Measurements from ENCODE around the gene TP53I11. TPM values are rescaled to one million over a fixed set of nuclear protein-coding genes. Genes with fewer than 3 reads are reported as not detected.

The TP53I11 gene
- polyA plus RNA-seq, 3 donors: 11.0 to 13.2 (median 11.3) TPM

GRCh38 chr11:44914105-44914504, 36.6 kb downstream of the TP53I11 start:
- no peak overlapping the region for H3K4me2 ChIP-seq (replicated peaks; ENCODE audit: extremely low read depth, low read length, poor library complexity, severe bottlenecking)
- H3K36me3 Mint-ChIP-seq: no peaks in the 10 kb centered on the region
- peaks cover 20 to 22% of the 10 kb centered on the region in 2 donors for H3K4me1 ChIP-seq (ENCODE audit: control insufficient read depth in 1 of 2, insufficient read depth in 2 of 2, low read length in 2 of 2)
- no peak overlapping the region for H3K27ac ChIP-seq (ENCODE audit: low read depth in 1 of 2, low read length in 2 of 2)
- H3K4me3 Mint-ChIP-seq: no peak overlapping the region
- no peak for DNase-seq
- H3K79me2 ChIP-seq (ENCODE audit: insufficient read depth, low read length): no peaks in the 10 kb centered on the region
- no peak overlapping the region for H3K4me3 ChIP-seq (replicated peaks in 1 of 3; ENCODE audit: low read depth in 2 of 3, low read length in 3 of 3)
- H3K27ac Mint-ChIP-seq: no peak overlapping the region
- H3K9me3 Mint-ChIP-seq: peaks cover 0 to 2% (median 0%) of the 10 kb centered on the region in 7 donors
- no peaks in the 10 kb centered on the region for H3K9me3 ChIP-seq (replicated peaks in 1 of 2; ENCODE audit: control insufficient read depth in 1 of 2, insufficient read depth in 1 of 2, low read length in 2 of 2)
- 100% methylated on average over 1 of the region's 2 CpGs for WGBS (ENCODE audit: insufficient coverage)
- peaks cover 20% of the 10 kb centered on the region for H3K4me1 Mint-ChIP-seq
- TF ChIP-seq, protein P1, sequence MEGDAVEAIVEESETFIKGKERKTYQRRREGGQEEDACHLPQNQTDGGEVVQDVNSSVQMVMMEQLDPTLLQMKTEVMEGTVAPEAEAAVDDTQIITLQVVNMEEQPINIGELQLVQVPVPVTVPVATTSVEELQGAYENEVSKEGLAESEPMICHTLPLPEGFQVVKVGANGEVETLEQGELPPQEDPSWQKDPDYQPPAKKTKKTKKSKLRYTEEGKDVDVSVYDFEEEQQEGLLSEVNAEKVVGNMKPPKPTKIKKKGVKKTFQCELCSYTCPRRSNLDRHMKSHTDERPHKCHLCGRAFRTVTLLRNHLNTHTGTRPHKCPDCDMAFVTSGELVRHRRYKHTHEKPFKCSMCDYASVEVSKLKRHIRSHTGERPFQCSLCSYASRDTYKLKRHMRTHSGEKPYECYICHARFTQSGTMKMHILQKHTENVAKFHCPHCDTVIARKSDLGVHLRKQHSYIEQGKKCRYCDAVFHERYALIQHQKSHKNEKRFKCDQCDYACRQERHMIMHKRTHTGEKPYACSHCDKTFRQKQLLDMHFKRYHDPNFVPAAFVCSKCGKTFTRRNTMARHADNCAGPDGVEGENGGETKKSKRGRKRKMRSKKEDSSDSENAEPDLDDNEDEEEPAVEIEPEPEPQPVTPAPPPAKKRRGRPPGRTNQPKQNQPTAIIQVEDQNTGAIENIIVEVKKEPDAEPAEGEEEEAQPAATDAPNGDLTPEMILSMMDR (IDR thresholded peaks at IDR 0.05): no peak
- peaks cover 14 to 29% (median 23%) of the 10 kb centered on the region in 3 donors for H3K27me3 Mint-ChIP-seq (ENCODE audit: low read depth in 3 of 3)
- no peak overlapping the region for H3K9ac ChIP-seq (ENCODE audit: insufficient read depth, low read length, poor library complexity, severe bottlenecking)
- no peak overlapping the region for H2AFZ ChIP-seq (ENCODE audit: insufficient read depth, low read depth, low read length, poor library complexity, severe bottlenecking)
- H3K27me3 ChIP-seq (ENCODE audit: control insufficient read depth in 2 of 2, insufficient read depth in 2 of 2, low read length in 2 of 2): peaks cover 0 to 9% of the 10 kb centered on the region in 2 donors
- H4K20me1 ChIP-seq (ENCODE audit: insufficient read depth, low read length): no peaks in the 10 kb centered on the region
- intact Hi-C loops (cut with micrococcal nuclease): loop anchor here (5.0 to 10.0 kb wide), 5 partner anchors 287 to 629 kb away; partner anchors contain the start of gene CD82 (in 1 of the 2)
- no peaks in the 10 kb centered on the region for H3K36me3 ChIP-seq (replicated peaks in 1 of 2; ENCODE audit: control insufficient read depth in 1 of 2, insufficient read depth in 2 of 2, low read length in 2 of 2)

DNA sequence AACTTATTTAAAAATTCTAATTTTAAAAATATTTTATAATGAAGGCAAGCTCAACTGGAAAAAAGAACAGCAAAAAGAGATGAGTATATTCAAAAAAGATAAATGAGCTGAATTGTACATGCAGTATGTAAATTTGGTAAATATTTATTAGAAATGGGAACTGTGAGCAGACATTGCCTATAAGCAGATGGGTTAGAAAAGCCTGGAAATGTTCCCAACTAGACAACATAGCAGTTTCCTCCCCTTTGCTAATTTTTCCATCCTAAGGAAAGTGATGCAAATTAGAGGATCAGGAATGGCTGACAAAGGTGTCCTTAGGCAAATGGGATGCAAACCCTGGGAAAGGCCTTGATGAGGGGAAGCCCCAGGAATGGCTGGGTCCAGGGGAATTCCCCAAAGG, 37.2 kb downstream of the TP53I11 start:
- no peak for DNase-seq
- TF ChIP-seq, protein P1 (IDR thresholded peaks at IDR 0.05): no peak
- H3K27me3 ChIP-seq (ENCODE audit: control insufficient read depth in 2 of 2, insufficient read depth in 2 of 2, low read length in 2 of 2): peaks cover 0 to 9% of the 10 kb centered on the region in 2 donors
- H3K27ac Mint-ChIP-seq: no peak overlapping the region
- no peaks in the 10 kb centered on the region for H4K20me1 ChIP-seq (ENCODE audit: insufficient read depth, low read length)
- H3K4me3 Mint-ChIP-seq: no peak overlapping the region
- no peak overlapping the region for H2AFZ ChIP-seq (ENCODE audit: insufficient read depth, low read depth, low read length, poor library complexity, severe bottlenecking)
- H3K79me2 ChIP-seq (ENCODE audit: insufficient read depth, low read length): no peaks in the 10 kb centered on the region
- no peak overlapping the region for H3K4me2 ChIP-seq (replicated peaks; ENCODE audit: extremely low read depth, low read length, poor library complexity, severe bottlenecking)
- H3K36me3 Mint-ChIP-seq: no peaks in the 10 kb centered on the region
- H3K9ac ChIP-seq (ENCODE audit: insufficient read depth, low read length, poor library complexity, severe bottlenecking): no peak overlapping the region
- H3K36me3 ChIP-seq (replicated peaks in 1 of 2; ENCODE audit: control insufficient read depth in 1 of 2, insufficient read depth in 2 of 2, low read length in 2 of 2): no peaks in the 10 kb centered on the region
- no peaks in the 10 kb centered on the region for H3K9me3 ChIP-seq (replicated peaks in 1 of 2; ENCODE audit: control insufficient read depth in 1 of 2, insufficient read depth in 1 of 2, low read length in 2 of 2)
- no peak overlapping the region for H3K27ac ChIP-seq (ENCODE audit: low read depth in 1 of 2, low read length in 2 of 2)
- H3K4me1 Mint-ChIP-seq: peaks cover 20% of the 10 kb centered on the region
- H3K9me3 Mint-ChIP-seq: peaks cover 0 to 3% (median 0%) of the 10 kb centered on the region in 7 donors
- peaks cover 13 to 30% (median 24%) of the 10 kb centered on the region in 3 donors for H3K27me3 Mint-ChIP-seq (ENCODE audit: low read depth in 3 of 3)
- H3K4me3 ChIP-seq (replicated peaks in 1 of 3; ENCODE audit: low read depth in 2 of 3, low read length in 3 of 3): no peak overlapping the region
- H3K4me1 ChIP-seq (ENCODE audit: control insufficient read depth in 1 of 2, insufficient read depth in 2 of 2, low read length in 2 of 2): peaks cover 20 to 22% of the 10 kb centered on the region in 2 donors
- intact Hi-C loops (cut with micrococcal nuclease): loop anchor here (5.0 to 10.0 kb wide), 5 partner anchors 286 to 629 kb away; partner anchors contain the start of gene CD82 (in 1 of the 2)
